ENCODE results near the gene CAMKMT. TPM values are rescaled to one million over a fixed set of nuclear protein-coding genes. Genes with fewer than 3 reads are reported as not detected.
"Not testable (repeated sequence)": the region's sequence is repeated elsewhere in the genome, so short reads cannot be mapped to it uniquely, and the experiment has no call there.

The CAMKMT gene
- total RNA-seq, 1 experiment from 2014 or later = 19.6 TPM

- Histone ChIP-seq H3K27me3 (ENCODE audit: control insufficient read depth, insufficient read depth, low read length) (no peaks in the 10 kb centered on the region), H3K4me3 (ENCODE audit: insufficient read depth, low read depth, low read length) (no peak overlapping the region), H3K36me3 (replicated peaks; ENCODE audit: control insufficient read depth, insufficient read depth, low read length) (no peaks in the 10 kb centered on the region)
- DNase-seq = no peak
Observed at GRCh38 chr2:44578471-44579093, 216.8 kb downstream of the CAMKMT start.

- Histone ChIP-seq H3K36me3 (replicated peaks; ENCODE audit: control insufficient read depth, insufficient read depth, low read length) (no peaks in the 10 kb centered on the region), H3K4me3 (ENCODE audit: insufficient read depth, low read depth, low read length) (no peak overlapping the region), H3K27me3 (ENCODE audit: control insufficient read depth, insufficient read depth, low read length) (no peaks in the 10 kb centered on the region)
- no peak for DNase-seq
Observed at GRCh38 chr2:44579115-44579836, 217.5 kb downstream of the CAMKMT start.

- H3K36me3 ChIP-seq (replicated peaks; ENCODE audit: control insufficient read depth, insufficient read depth, low read length) = no peaks in the 10 kb centered on the region
- DNase-seq = no peak
- no peak overlapping the region for H3K4me3 ChIP-seq (ENCODE audit: insufficient read depth, low read depth, low read length)
- H3K27me3 ChIP-seq (ENCODE audit: control insufficient read depth, insufficient read depth, low read length) = no peaks in the 10 kb centered on the region
Observed at GRCh38 chr2:44579837-44580230, 218.1 kb downstream of the CAMKMT start.

DNA sequence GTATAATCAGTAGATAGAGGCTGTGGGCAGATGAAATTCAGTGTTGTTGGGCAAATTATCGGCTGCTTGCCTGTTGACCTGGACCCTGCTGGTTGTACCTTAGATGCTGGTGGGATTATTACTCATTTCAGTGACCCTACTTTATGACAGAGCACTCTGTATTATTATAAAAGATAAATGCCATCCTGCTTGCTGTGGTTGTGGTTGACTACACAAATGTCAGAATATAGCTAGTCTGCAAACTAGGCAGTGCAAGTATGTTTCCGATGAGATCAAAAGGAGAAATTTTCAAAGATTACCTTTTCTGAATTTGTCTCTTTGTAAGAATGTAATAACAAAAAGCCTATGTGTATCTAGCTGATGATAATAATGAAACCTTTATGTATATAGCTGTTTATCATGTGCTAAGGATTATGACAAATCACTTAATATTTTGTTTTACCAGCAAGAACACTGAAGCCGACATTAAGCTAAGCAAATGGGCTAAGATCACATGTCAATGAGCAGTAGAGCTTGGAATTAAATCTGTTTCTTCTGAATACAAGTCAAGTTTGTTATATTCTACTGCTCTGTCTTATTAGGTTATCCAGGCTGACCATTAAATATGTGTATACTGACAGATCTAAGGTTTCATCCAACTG is 219.2 kb downstream of the CAMKMT start:
- no peak for DNase-seq
- H3K27me3 ChIP-seq (ENCODE audit: control insufficient read depth, insufficient read depth, low read length) = no peaks in the 10 kb centered on the region
- H3K36me3 ChIP-seq (replicated peaks; ENCODE audit: control insufficient read depth, insufficient read depth, low read length) = no peaks in the 10 kb centered on the region
- H3K4me3 ChIP-seq (ENCODE audit: insufficient read depth, low read depth, low read length) = no peak overlapping the region

- no peak overlapping the region for H3K4me3 ChIP-seq (ENCODE audit: insufficient read depth, low read depth, low read length)
- no peaks in the 10 kb centered on the region for H3K36me3 ChIP-seq (replicated peaks; ENCODE audit: control insufficient read depth, insufficient read depth, low read length)
- no peaks in the 10 kb centered on the region for H3K27me3 ChIP-seq (ENCODE audit: control insufficient read depth, insufficient read depth, low read length)
- no peak for DNase-seq
Observed at GRCh38 chr2:44582363-44583008, 220.7 kb downstream of the CAMKMT start.

GRCh38 chr2:44595615-44596014 is 233.9 kb downstream of the CAMKMT start:
- DNase-seq; H3K27me3 ChIP-seq (ENCODE audit: control insufficient read depth, insufficient read depth, low read length); H3K36me3 ChIP-seq (replicated peaks; ENCODE audit: control insufficient read depth, insufficient read depth, low read length); H3K4me3 ChIP-seq (ENCODE audit: insufficient read depth, low read depth, low read length): not testable (repeated sequence)

- Histone ChIP-seq H3K27me3 (ENCODE audit: control insufficient read depth, insufficient read depth, low read length) (no peaks in the 10 kb centered on the region), H3K36me3 (replicated peaks; ENCODE audit: control insufficient read depth, insufficient read depth, low read length) (no peaks in the 10 kb centered on the region), H3K4me3 (ENCODE audit: insufficient read depth, low read depth, low read length) (no peak overlapping the region)
- no peak for DNase-seq
Observed at GRCh38 chr2:44596537-44597320, 235.0 kb downstream of the CAMKMT start.

GRCh38 chr2:44598330-44599119 is 236.8 kb downstream of the CAMKMT start:
- Histone ChIP-seq H3K27me3 (ENCODE audit: control insufficient read depth, insufficient read depth, low read length) (no peaks in the 10 kb centered on the region), H3K4me3 (ENCODE audit: insufficient read depth, low read depth, low read length) (no peak overlapping the region), H3K36me3 (replicated peaks; ENCODE audit: control insufficient read depth, insufficient read depth, low read length) (no peaks in the 10 kb centered on the region)
- DNase-seq = no peak

GRCh38 chr2:44599130-44599529 is 237.4 kb downstream of the CAMKMT start:
- Histone ChIP-seq H3K36me3 (replicated peaks; ENCODE audit: control insufficient read depth, insufficient read depth, low read length) (no peaks in the 10 kb centered on the region), H3K4me3 (ENCODE audit: insufficient read depth, low read depth, low read length) (no peak overlapping the region), H3K27me3 (ENCODE audit: control insufficient read depth, insufficient read depth, low read length) (no peaks in the 10 kb centered on the region)
- no peak for DNase-seq

DNA sequence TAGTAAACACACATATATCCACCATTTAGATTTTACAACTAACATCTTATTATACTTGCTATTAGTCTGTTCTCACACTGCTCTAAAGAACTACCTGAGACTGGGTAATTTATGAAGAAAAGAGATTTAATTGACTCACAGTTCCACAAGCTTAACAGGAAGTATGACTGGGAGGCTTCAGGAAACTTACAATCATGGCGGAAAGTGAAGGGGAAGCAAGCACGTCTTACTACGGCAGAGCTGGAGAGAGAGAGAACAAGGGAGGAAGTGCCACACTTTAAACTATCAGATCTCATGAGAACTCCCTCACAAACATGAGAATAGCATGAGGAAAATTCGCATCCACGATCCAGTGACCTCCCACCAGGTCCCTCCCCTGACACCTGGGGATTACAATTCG is 240.7 kb downstream of the CAMKMT start:
- Histone ChIP-seq H3K4me3 (ENCODE audit: insufficient read depth, low read depth, low read length) (no peak overlapping the region), H3K27me3 (ENCODE audit: control insufficient read depth, insufficient read depth, low read length) (no peaks in the 10 kb centered on the region), H3K36me3 (replicated peaks; ENCODE audit: control insufficient read depth, insufficient read depth, low read length) (no peaks in the 10 kb centered on the region)
- no peak for DNase-seq

DNA sequence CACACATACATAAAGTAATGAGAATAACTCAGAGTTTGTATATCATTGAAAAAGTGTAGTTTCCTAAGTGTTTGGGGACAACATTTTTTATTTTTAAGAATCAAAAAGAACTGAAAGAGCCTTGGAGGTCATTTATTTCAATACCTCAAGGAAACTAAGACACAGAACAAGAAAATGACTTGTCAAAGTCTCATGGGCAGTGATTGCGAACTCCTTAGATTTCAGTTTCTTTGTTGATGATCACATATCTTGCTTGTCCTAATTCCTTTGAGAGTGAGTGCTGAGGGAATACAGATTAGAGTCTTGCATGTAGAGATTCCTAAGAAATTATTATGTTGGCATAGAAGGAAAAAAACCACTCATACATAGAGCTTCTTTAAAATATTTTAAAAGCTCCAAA is 243.8 kb downstream of the CAMKMT start:
- no peak for DNase-seq
- Histone ChIP-seq H3K27me3 (ENCODE audit: control insufficient read depth, insufficient read depth, low read length) (no peaks in the 10 kb centered on the region), H3K4me3 (ENCODE audit: insufficient read depth, low read depth, low read length) (no peak overlapping the region), H3K36me3 (replicated peaks; ENCODE audit: control insufficient read depth, insufficient read depth, low read length) (no peaks in the 10 kb centered on the region)

DNA sequence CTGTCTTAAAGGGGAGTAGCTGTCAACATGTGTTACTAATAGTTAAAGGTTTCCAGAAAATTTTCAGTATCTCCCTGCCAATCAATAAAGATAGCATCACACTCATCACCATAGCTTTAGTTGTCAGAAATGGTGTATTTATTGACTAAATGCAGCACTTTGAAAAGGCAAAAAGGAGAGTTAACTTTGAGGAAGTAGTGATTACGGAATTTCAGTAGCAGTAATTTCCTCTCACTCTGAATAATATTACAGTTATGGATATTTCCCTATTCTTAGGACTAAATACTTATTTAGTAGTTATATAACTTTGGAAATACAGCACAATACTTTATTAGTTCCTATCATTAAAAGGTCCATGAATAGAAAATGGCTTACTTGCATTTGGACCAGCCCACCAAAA is 250.5 kb downstream of the CAMKMT start:
- Histone ChIP-seq H3K27me3 (ENCODE audit: control insufficient read depth, insufficient read depth, low read length) (no peaks in the 10 kb centered on the region), H3K4me3 (ENCODE audit: insufficient read depth, low read depth, low read length) (no peak overlapping the region), H3K36me3 (replicated peaks; ENCODE audit: control insufficient read depth, insufficient read depth, low read length) (no peaks in the 10 kb centered on the region)
- no peak for DNase-seq

DNA sequence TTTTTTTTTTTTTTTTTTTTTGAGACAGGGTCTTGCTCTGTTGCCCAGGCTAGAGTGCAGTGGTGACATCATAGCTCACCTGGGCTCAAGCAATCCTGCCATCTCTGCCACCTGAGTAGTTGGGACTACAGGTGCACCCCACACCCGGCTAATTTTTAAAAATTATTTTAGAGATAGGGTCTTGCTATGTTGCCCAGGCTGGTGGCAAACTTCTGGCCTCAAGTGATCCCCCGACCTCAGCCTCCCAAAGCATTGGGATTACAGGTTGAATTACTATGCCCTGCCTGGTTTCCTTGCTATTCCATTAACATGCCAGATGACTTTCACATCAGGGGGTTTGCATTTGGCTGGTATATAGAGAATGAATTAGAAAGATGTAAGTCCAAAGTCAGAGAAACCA is 253.2 kb downstream of the CAMKMT start:
- no peak overlapping the region for H3K4me3 ChIP-seq (ENCODE audit: insufficient read depth, low read depth, low read length)
- H3K27me3 ChIP-seq (ENCODE audit: control insufficient read depth, insufficient read depth, low read length) = no peaks in the 10 kb centered on the region
- no peak for DNase-seq
- H3K36me3 ChIP-seq (replicated peaks; ENCODE audit: control insufficient read depth, insufficient read depth, low read length) = no peaks in the 10 kb centered on the region

Data from H7 (cell line).